Duodenal mucosa (tissue), 2 donors: ENCODE results near the gene GCSAM.

Experiments
- H3K27ac ChIP-seq: one replicate; pipeline ENCODE4 v1.7.0; 2013; ENCODE audit warnings: low read depth, low read length
- H3K27me3 ChIP-seq, 2 donors: one replicate each; pipeline ENCODE4 v1.7.0; 2013; ENCODE audit warnings: low read length in 2 of 2, control low read depth in 1 of 2; ENCODE audit not compliant: insufficient read depth in 2 of 2, control insufficient read depth in 1 of 2
- H3K36me3 ChIP-seq, 2 donors: one replicate each; pipeline ENCODE4 v1.7.0; 2013; ENCODE audit warnings: low read length in 2 of 2, control low read depth in 1 of 2; ENCODE audit not compliant: insufficient read depth in 2 of 2, control insufficient read depth in 1 of 2
- H3K4me1 ChIP-seq, 2 donors: one replicate each; pipeline ENCODE4 v1.7.0; 2013; ENCODE audit warnings: low read length in 2 of 2, control low read depth in 1 of 2; ENCODE audit not compliant: insufficient read depth in 2 of 2, control insufficient read depth in 1 of 2
- H3K4me3 ChIP-seq, 2 donors: one replicate each; pipeline ENCODE4 v1.7.0; 2013; ENCODE audit warnings: low read length in 2 of 2, low read depth in 1 of 2
- H3K9ac ChIP-seq, 2 donors: one replicate each; pipeline ENCODE4 v1.7.0; 2013; ENCODE audit warnings: low read length in 2 of 2, low read depth in 1 of 2
- H3K9me3 ChIP-seq, 2 donors: one replicate each; pipeline ENCODE4 v1.7.0; 2013; ENCODE audit warnings: low read length in 2 of 2, control low read depth in 1 of 2; ENCODE audit not compliant: control insufficient read depth in 1 of 2

Gene GCSAM

GRCh38 chr3:112111785-112112402, 21.2 kb downstream of the GCSAM start:
- Histone ChIP-seq H3K4me1 (no peaks in the 10 kb centered on the region), H3K36me3 (peaks cover 0 to 2% of the 10 kb centered on the region in 2 donors), H3K9ac (no peak overlapping the region), H3K4me3 (no peak overlapping the region), H3K27ac (no peak overlapping the region), H3K27me3 (no peaks in the 10 kb centered on the region), H3K9me3 (no peaks in the 10 kb centered on the region)

- Histone ChIP-seq H3K36me3 (peaks cover 0 to 2% of the 10 kb centered on the region in 2 donors), H3K9ac (no peak overlapping the region)
Observed at GRCh38 chr3:112109322-112109721, 23.7 kb downstream of the GCSAM start.

GRCh38 chr3:112104774-112105173, 28.3 kb downstream of the GCSAM start:
- Histone ChIP-seq H3K4me3 (no peak overlapping the region), H3K27ac (no peak overlapping the region), H3K9me3 (no peaks in the 10 kb centered on the region), H3K36me3 (peaks cover 0 to 3% of the 10 kb centered on the region in 2 donors), H3K9ac (no peak overlapping the region), H3K27me3 (no peaks in the 10 kb centered on the region), H3K4me1 (no peaks in the 10 kb centered on the region)

More at GRCh38 chr3:112109322-112109721, 23.7 kb downstream of the GCSAM start:
- Histone ChIP-seq H3K27me3 (no peaks in the 10 kb centered on the region), H3K9me3 (no peaks in the 10 kb centered on the region), H3K4me1 (no peaks in the 10 kb centered on the region), H3K4me3 (no peak overlapping the region), H3K27ac (no peak overlapping the region)

- H3K9ac ChIP-seq: no peak overlapping the region
- no peaks in the 10 kb centered on the region for H3K27me3 ChIP-seq
- H3K4me3 ChIP-seq: no peak overlapping the region
- peaks cover 0 to 7% of the 10 kb centered on the region in 2 donors for H3K4me1 ChIP-seq
- H3K36me3 ChIP-seq: peaks cover 0 to 3% of the 10 kb centered on the region in 2 donors
- no peak overlapping the region for H3K27ac ChIP-seq
- no peaks in the 10 kb centered on the region for H3K9me3 ChIP-seq
Observed at GRCh38 chr3:112101916-112102315, 31.1 kb downstream of the GCSAM start.

GRCh38 chr3:112097378-112097777, 35.7 kb downstream of the GCSAM start:
- no peak overlapping the region for H3K27ac ChIP-seq
- no peaks in the 10 kb centered on the region for H3K36me3 ChIP-seq
- H3K4me1 ChIP-seq: peaks cover 0 to 16% of the 10 kb centered on the region in 2 donors
- no peak overlapping the region for H3K4me3 ChIP-seq
- no peak overlapping the region for H3K9ac ChIP-seq
- no peaks in the 10 kb centered on the region for H3K27me3 ChIP-seq
- H3K9me3 ChIP-seq: no peaks in the 10 kb centered on the region

- peaks cover 3 to 22% of the 10 kb centered on the region in 2 donors for H3K4me1 ChIP-seq
- H3K27ac ChIP-seq: no peak overlapping the region
- H3K4me3 ChIP-seq: no peak overlapping the region
- H3K9me3 ChIP-seq: no peaks in the 10 kb centered on the region
- no peaks in the 10 kb centered on the region for H3K27me3 ChIP-seq
- H3K9ac ChIP-seq: no peak overlapping the region
- no peaks in the 10 kb centered on the region for H3K36me3 ChIP-seq
Observed at GRCh38 chr3:112096176-112096575, 36.9 kb downstream of the GCSAM start.

GRCh38 chr3:112095731-112096130, 37.3 kb downstream of the GCSAM start:
- no peaks in the 10 kb centered on the region for H3K27me3 ChIP-seq
- H3K9ac ChIP-seq: no peak overlapping the region
- H3K4me3 ChIP-seq: no peak overlapping the region
- H3K4me1 ChIP-seq: peaks cover 5 to 26% of the 10 kb centered on the region in 2 donors
- no peak overlapping the region for H3K27ac ChIP-seq
- no peaks in the 10 kb centered on the region for H3K9me3 ChIP-seq
- H3K36me3 ChIP-seq: no peaks in the 10 kb centered on the region

GRCh38 chr3:112093180-112093522, 39.9 kb downstream of the GCSAM start:
- Histone ChIP-seq H3K4me3 (no peak overlapping the region), H3K9ac (no peak overlapping the region), H3K27me3 (no peaks in the 10 kb centered on the region), H3K9me3 (no peaks in the 10 kb centered on the region), H3K27ac (no peak overlapping the region), H3K36me3 (no peaks in the 10 kb centered on the region), H3K4me1 (peaks cover 8 to 30% of the 10 kb centered on the region in 2 donors)

- H3K36me3 ChIP-seq: no peaks in the 10 kb centered on the region
- no peaks in the 10 kb centered on the region for H3K27me3 ChIP-seq
- H3K4me3 ChIP-seq: no peak overlapping the region
- H3K9me3 ChIP-seq: no peaks in the 10 kb centered on the region
- H3K9ac ChIP-seq: no peak overlapping the region
- H3K27ac ChIP-seq: no peak overlapping the region
- H3K4me1 ChIP-seq: peaks cover 8 to 29% of the 10 kb centered on the region in 2 donors
Observed at GRCh38 chr3:112092496-112093179, 40.4 kb downstream of the GCSAM start.

- no peak overlapping the region for H3K4me3 ChIP-seq
- H3K9ac ChIP-seq: no peak overlapping the region
- H3K36me3 ChIP-seq: no peaks in the 10 kb centered on the region
- H3K9me3 ChIP-seq: no peaks in the 10 kb centered on the region
- H3K27ac ChIP-seq: no peak overlapping the region
- no peaks in the 10 kb centered on the region for H3K27me3 ChIP-seq
- H3K4me1 ChIP-seq: peaks cover 14 to 24% of the 10 kb centered on the region in 2 donors
Observed at GRCh38 chr3:112090887-112091586, 42.0 kb downstream of the GCSAM start.
